K562 (cell line): ENCODE results near the gene NR1I3.

Experiments used
- ATF1 ChIP-seq, 2 experiments: fragments of 450-650 bp in 1 of 2; IDR thresholded peaks; 2 replicates each; pipeline ENCODE4 v1.6.1; 2016; ENCODE audit warnings: missing compliant biosample characterization in 1 of 2, missing genetic modification characterization in 1 of 2
- CCAR2 ChIP-seq: fragments of 200-400 bp; formaldehyde crosslinking; IDR thresholded peaks from 2 replicates; pipeline ENCODE4 v1.6.1; 2017; ENCODE audit warnings: mild to moderate bottlenecking, low read depth, low read length
- CHD1 ChIP-seq: fragments of 200-600 bp; sonication (generic); IDR thresholded peaks from one replicate; pipeline ENCODE4 v1.6.1; 2012; ENCODE audit warnings: mild to moderate bottlenecking, moderate library complexity, low read length, inconsistent platforms
- CREBBP ChIP-seq: IDR thresholded peaks from one replicate; pipeline ENCODE4 v1.6.1; 2012; ENCODE audit warnings: low read depth, mild to moderate bottlenecking, control low read depth, inconsistent platforms, low read length
- GABPA ChIP-seq: fragments of 200-800 bp; sonication (Bioruptor generic); conservative IDR thresholded peaks from 2 replicates; pipeline ENCODE4 v1.6.1; 2016; ENCODE audit warnings: low read depth, missing genetic modification characterization, missing compliant biosample characterization
- POLR2A ChIP-seq: fragments of 450-650 bp; conservative IDR thresholded peaks from 2 replicates; pipeline ENCODE4 v1.6.1; 2016
- RBBP5 ChIP-seq: fragments of 200-600 bp; sonication (generic); IDR thresholded peaks from 2 replicates; pipeline ENCODE4 v1.6.1; 2012; ENCODE audit warnings: borderline replicate concordance, mild to moderate bottlenecking, low read length, control low read depth, inconsistent platforms; ENCODE audit not compliant: insufficient read depth, poor library complexity, severe bottlenecking
- RHOXF2B ChIP-seq: fragments of 250-450 bp; sonication (Bioruptor Pico); conservative IDR thresholded peaks from 2 replicates; pipeline ENCODE4 v1.5.1; 2021
- SP1 ChIP-seq: sonication (generic); formaldehyde crosslinking; IDR thresholded peaks from 2 replicates; pipeline ENCODE4 v1.8.1; 2022; ENCODE audit warnings: mild to moderate bottlenecking, missing genetic modification reagents
- ZSCAN29 ChIP-seq: fragments of 450-650 bp; IDR thresholded peaks from 2 replicates; pipeline ENCODE4 v1.6.1; 2017
- TF ChIP-seq, protein P1 (sequence below): sonication (generic); formaldehyde crosslinking; IDR thresholded peaks from 2 replicates; pipeline ENCODE4 v1.5.0; 2020; ENCODE audit warnings: missing genetic modification reagents
- TF ChIP-seq, protein P2 (sequence below), 3 experiments: IDR thresholded peaks in 2 of 3; conservative IDR thresholded peaks in 1 of 3; 2 replicates each; pipeline ENCODE4 v1.5.1; 2011 to 2012; ENCODE audit warnings: low read length in 3 of 3, mild to moderate bottlenecking in 3 of 3, control low read depth in 2 of 3, improper control_type of control experiment in 1 of 3, inconsistent platforms in 1 of 3, low read depth in 1 of 3, mixed read lengths in 1 of 3, moderate library complexity in 1 of 3; ENCODE audit not compliant: insufficient read depth in 2 of 3
- TF ChIP-seq, protein P3 (sequence below): fragments of 250-450 bp; sonication (Bioruptor Pico); IDR thresholded peaks from 2 replicates; pipeline ENCODE4 v1.5.0; 2022; ENCODE audit warnings: mild to moderate bottlenecking

DNA sequence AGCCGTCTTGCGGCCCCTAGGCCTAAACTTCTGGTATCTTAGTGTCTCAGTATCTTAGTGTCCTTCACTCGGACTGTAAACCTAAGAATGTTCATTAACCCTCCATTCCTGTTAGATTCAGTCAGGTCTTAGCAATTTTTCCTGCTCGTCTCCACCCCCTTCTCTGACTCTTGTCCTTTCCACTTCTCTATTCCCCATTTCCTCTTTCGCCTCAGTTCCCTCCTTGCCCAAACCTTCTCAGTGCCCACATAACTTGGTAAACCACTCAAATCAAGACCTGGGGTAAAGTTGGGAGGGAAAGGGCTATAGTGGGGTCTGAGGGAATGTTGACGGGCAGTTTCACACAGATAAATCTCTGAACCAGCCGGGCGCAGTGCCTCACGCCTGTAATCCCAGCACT lies 23.6 kb downstream of the NR1I3 start:
- no peak for TF ChIP-seq CREBBP
- TF ChIP-seq, protein P1, sequence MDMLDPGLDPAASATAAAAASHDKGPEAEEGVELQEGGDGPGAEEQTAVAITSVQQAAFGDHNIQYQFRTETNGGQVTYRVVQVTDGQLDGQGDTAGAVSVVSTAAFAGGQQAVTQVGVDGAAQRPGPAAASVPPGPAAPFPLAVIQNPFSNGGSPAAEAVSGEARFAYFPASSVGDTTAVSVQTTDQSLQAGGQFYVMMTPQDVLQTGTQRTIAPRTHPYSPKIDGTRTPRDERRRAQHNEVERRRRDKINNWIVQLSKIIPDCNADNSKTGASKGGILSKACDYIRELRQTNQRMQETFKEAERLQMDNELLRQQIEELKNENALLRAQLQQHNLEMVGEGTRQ (CRISPR knock-in tag), result no peak
- TF ChIP-seq SP1 (CRISPR knock-in tag), result no peak
- TF ChIP-seq RHOXF2B (CRISPR knock-in tag), result no peak
- no peak for TF ChIP-seq POLR2A
- TF ChIP-seq ATF1 (CRISPR knock-in tag; IDR thresholded peaks at IDR 0.05), result no peak
- no peak for TF ChIP-seq ATF1 (tag; IDR thresholded peaks at IDR 0.05)
- no peak for TF ChIP-seq RBBP5
- TF ChIP-seq, protein P2, sequence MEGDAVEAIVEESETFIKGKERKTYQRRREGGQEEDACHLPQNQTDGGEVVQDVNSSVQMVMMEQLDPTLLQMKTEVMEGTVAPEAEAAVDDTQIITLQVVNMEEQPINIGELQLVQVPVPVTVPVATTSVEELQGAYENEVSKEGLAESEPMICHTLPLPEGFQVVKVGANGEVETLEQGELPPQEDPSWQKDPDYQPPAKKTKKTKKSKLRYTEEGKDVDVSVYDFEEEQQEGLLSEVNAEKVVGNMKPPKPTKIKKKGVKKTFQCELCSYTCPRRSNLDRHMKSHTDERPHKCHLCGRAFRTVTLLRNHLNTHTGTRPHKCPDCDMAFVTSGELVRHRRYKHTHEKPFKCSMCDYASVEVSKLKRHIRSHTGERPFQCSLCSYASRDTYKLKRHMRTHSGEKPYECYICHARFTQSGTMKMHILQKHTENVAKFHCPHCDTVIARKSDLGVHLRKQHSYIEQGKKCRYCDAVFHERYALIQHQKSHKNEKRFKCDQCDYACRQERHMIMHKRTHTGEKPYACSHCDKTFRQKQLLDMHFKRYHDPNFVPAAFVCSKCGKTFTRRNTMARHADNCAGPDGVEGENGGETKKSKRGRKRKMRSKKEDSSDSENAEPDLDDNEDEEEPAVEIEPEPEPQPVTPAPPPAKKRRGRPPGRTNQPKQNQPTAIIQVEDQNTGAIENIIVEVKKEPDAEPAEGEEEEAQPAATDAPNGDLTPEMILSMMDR (IDR thresholded peaks at IDR 0.05 in 2 of 3, conservative IDR thresholded peaks at IDR 0.05 in 1 of 3; ENCODE audit: insufficient read depth in 2 of 3, low read depth in 1 of 3, low read length in 3 of 3), result no peak
- no peak for TF ChIP-seq GABPA
- TF ChIP-seq, protein P3, sequence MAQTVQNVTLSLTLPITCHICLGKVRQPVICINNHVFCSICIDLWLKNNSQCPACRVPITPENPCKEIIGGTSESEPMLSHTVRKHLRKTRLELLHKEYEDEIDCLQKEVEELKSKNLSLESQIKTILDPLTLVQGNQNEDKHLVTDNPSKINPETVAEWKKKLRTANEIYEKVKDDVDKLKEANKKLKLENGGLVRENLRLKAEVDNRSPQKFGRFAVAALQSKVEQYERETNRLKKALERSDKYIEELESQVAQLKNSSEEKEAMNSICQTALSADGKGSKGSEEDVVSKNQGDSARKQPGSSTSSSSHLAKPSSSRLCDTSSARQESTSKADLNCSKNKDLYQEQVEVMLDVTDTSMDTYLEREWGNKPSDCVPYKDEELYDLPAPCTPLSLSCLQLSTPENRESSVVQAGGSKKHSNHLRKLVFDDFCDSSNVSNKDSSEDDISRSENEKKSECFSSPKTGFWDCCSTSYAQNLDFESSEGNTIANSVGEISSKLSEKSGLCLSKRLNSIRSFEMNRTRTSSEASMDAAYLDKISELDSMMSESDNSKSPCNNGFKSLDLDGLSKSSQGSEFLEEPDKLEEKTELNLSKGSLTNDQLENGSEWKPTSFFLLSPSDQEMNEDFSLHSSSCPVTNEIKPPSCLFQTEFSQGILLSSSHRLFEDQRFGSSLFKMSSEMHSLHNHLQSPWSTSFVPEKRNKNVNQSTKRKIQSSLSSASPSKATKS (CRISPR knock-in tag), result no peak
- no peak for TF ChIP-seq CCAR2
- no peak for TF ChIP-seq CHD1
- no peak for TF ChIP-seq ZSCAN29
